Measurements from ENCODE around the gene RASSF5. TPM values are rescaled to one million over a fixed set of nuclear protein-coding genes. Genes with fewer than 3 reads are reported as not detected.
A peak's percentile ranks its signal among the peaks of the same experiment; 100 is the strongest.

Gene RASSF5
- total RNA-seq, 4 donors from 2014 or later: 7.4 to 35.5 (median 10.0) TPM

DNA sequence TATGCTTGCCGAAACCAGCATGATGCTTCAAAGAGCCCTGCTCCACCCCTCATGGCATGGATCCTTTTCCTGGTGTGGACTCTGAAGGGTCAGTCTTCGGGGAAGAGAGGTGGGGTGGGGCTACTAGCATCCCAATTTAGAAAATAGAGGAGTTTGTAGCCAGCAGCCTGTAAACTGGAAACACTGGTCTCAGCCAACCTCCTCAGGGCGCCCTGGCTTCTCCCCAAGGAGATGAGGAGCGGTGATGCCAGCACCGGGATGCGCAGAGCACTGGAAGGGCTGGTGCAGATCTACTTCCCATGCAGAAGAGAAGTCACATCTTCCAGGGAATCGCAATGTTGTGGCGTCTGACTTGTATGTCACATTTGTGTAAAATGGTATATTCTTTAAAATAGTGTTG is 43.4 kb upstream of the RASSF5 start:
- DNase-seq: no peak
- H3K27ac ChIP-seq: no peak overlapping the region
- TF ChIP-seq CTCF (IDR thresholded peaks at IDR 0.05) (no peak), POLR2A (IDR thresholded peaks at IDR 0.05) (no peak)

DNA sequence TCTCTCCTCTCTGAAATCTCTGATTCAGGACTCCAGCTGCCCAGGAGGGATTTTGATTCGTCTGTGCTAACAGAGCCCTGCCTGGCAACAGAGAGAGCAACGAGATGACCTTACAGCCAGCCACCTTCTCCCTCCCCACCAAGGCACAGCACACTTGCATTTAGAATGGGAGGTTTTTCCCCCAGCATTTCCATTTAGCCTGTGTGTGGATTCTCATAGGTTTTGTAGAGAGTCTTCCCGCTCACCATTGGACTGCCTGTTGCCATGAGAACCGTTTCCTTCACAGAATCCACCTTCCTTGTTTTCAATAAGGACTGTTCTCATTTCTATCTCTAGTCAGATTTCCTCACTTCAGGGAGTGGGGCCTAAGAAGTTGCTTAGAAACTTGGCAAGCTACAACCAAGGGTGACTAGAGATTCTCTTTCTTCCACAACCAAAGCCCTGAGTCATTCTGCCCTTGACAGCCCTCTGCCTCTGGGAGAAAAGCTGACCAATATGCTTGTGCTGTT is 42.8 kb upstream of the RASSF5 start:
- TF ChIP-seq CTCF (IDR thresholded peaks at IDR 0.05): no peak
- TF ChIP-seq POLR2A (IDR thresholded peaks at IDR 0.05): no peak
- Histone ChIP-seq H3K27me3 (no peaks in the 10 kb centered on the region), H3K4me1 (peaks cover 3 to 16% (median 6%) of the 10 kb centered on the region in 4 donors), H3K9me3 (no peaks in the 10 kb centered on the region), H3K27ac (no peak overlapping the region), H3K4me3 (no peak overlapping the region), H3K36me3 (peaks cover 0 to 5% (median 0%) of the 10 kb centered on the region in 3 donors)
- DNase-seq: no peak

More for the DNA sequence above, 43.4 kb upstream of the RASSF5 start:
- peaks cover 0 to 5% (median 0%) of the 10 kb centered on the region in 3 donors for H3K36me3 ChIP-seq
- H3K4me3 ChIP-seq: no peak overlapping the region
- no peaks in the 10 kb centered on the region for H3K9me3 ChIP-seq
- no peaks in the 10 kb centered on the region for H3K27me3 ChIP-seq
- H3K4me1 ChIP-seq: peaks cover 0 to 10% (median under 1%) of the 10 kb centered on the region in 4 donors

DNA sequence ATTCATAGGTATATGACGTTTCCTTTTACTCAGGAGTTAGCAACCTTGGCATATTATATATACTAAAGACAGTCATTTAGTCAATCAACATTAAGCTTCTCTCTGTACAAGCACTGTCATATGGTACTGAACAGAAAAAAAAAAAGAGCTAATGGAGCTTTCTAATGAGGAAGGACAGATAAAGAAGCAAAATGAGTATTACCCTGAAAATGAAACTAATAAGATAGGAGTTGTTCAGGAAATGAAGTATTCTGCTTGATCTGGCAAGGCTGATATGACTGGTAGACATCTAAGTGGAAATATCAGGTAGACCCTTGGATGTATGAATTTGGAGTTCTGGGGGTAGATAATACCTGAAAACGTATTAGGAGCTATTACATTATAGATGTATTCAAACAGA is 41.4 kb upstream of the RASSF5 start:
- H3K4me1 ChIP-seq: peaks cover 4 to 22% (median 14%) of the 10 kb centered on the region in 4 donors
- H3K27ac ChIP-seq: no peak overlapping the region
- DNase-seq: no peak
- H3K9me3 ChIP-seq: no peaks in the 10 kb centered on the region
- H3K27me3 ChIP-seq: no peaks in the 10 kb centered on the region
- no peak overlapping the region for H3K4me3 ChIP-seq
- H3K36me3 ChIP-seq: peaks cover 0 to 3% (median 0%) of the 10 kb centered on the region in 3 donors
- TF ChIP-seq POLR2A (IDR thresholded peaks at IDR 0.05) (no peak), CTCF (IDR thresholded peaks at IDR 0.05) (no peak)

GRCh38 chr1:206466840-206467649 is 40.3 kb upstream of the RASSF5 start:
- no peak for TF ChIP-seq POLR2A (IDR thresholded peaks at IDR 0.05)
- no peaks in the 10 kb centered on the region for H3K36me3 ChIP-seq
- H3K9me3 ChIP-seq: no peaks in the 10 kb centered on the region

GRCh38 chr1:206467915-206468314 is 39.4 kb upstream of the RASSF5 start:
- H3K9me3 ChIP-seq: no peaks in the 10 kb centered on the region
- peak in 2 of 3 donors; percentile 38 to 69 for DNase-seq
- no peaks in the 10 kb centered on the region for H3K36me3 ChIP-seq
- H3K27me3 ChIP-seq: no peaks in the 10 kb centered on the region
- no peak for TF ChIP-seq POLR2A (IDR thresholded peaks at IDR 0.05)
- peak overlapping the region in 1 of 4 donors; percentile 32 for H3K27ac ChIP-seq
- no peak overlapping the region for H3K4me3 ChIP-seq
- peaks cover 4 to 36% (median 23%) of the 10 kb centered on the region in 4 donors for H3K4me1 ChIP-seq

More at GRCh38 chr1:206466840-206467649, 40.3 kb upstream of the RASSF5 start:
- no peaks in the 10 kb centered on the region for H3K27me3 ChIP-seq
- peaks cover 4 to 28% (median 20%) of the 10 kb centered on the region in 4 donors for H3K4me1 ChIP-seq
- H3K4me3 ChIP-seq: no peak overlapping the region
- peak in 1 of 3 donors; percentile 32 for DNase-seq
- H3K27ac ChIP-seq: peak overlapping the region in 1 of 4 donors; percentile 32

DNA sequence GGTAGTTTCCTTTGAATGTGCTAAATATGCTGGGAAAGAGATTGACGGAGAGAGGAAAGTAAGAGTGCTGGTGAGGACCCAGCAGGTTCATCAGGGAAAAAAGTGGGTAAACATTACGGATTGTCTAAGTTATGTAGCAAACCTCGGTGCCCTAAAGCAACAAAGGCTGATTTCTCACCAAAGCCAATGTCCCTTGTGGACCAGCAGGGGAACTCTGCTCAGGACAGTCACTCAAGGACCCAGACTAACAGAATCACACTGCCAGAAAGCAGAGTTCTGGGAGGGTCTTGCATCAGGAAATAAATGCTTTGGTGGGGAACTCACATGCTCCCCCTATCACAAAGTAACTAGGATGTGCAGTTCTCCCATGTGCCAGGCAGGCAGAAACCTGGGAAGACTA is 38.8 kb upstream of the RASSF5 start:
- no peaks in the 10 kb centered on the region for H3K27me3 ChIP-seq
- DNase-seq: peak in 1 of 3 donors; percentile 3

More for the DNA sequence above, 38.8 kb upstream of the RASSF5 start:
- Histone ChIP-seq H3K36me3 (no peaks in the 10 kb centered on the region), H3K4me3 (no peak overlapping the region), H3K27ac (no peak overlapping the region), H3K4me1 (peaks cover 4 to 38% (median 24%) of the 10 kb centered on the region in 4 donors), H3K9me3 (no peaks in the 10 kb centered on the region)
- no peak for TF ChIP-seq POLR2A (IDR thresholded peaks at IDR 0.05)
- TF ChIP-seq CTCF (IDR thresholded peaks at IDR 0.05): no peak

Data from Peyer's patch (tissue), 4 donors.